HG02642 (cell line): ENCODE data around the gene STK39.
"Not testable (repeated sequence)": the region's sequence is repeated elsewhere in the genome, so short reads cannot be mapped to it uniquely, and the experiment has no call there.

Experiments
- ATAC-seq: cut with Tn5 transposase; IDR thresholded peaks from one replicate; pipeline ENCODE4 v1.9.1; 2021; ENCODE audit warnings: mild to moderate bottlenecking; ENCODE audit not compliant: unreplicated experiment, poor library complexity

STK39 gene

GRCh38 chr2:168247341-168248261 lies at the start of gene STK39:
Gene STK39, minus strand, starts transcription at chr2:168247595. Its CDS starts 160 bp downstream, at chr2:168247435.
- ATAC-seq: peak; percentile 87

- ATAC-seq: no peak
Observed at GRCh38 chr2:168295051-168295450, 47.7 kb upstream of the STK39 start.

GRCh38 chr2:168294409-168294808 lies 47.0 kb upstream of the STK39 start:
- ATAC-seq: no peak

- ATAC-seq: no peak
Observed at GRCh38 chr2:168293766-168294165, 46.4 kb upstream of the STK39 start.

DNA sequence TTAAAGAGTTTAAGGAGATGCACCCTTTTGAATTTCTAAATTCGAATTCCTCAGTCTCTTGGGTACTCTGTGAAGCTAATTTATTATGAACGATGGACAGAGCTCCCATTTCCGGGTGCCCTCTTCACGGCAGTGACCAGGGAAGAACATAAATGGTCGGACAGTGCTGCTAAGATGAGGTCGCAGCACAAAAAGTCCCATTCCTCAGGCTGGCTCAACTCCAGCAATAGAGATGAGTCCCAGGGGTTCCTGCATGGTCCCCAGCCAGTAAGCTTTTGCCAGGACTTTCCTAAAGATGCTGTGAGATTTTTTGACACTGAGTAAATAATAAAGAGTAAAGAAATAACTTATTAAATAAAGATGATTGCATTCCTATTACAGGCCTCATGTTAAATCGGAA lies 43.0 kb upstream of the STK39 start:
- ATAC-seq: no peak

GRCh38 chr2:168289880-168290279 lies 42.5 kb upstream of the STK39 start:
- no peak for ATAC-seq

- ATAC-seq: no peak
Observed at GRCh38 chr2:168286535-168286934, 39.1 kb upstream of the STK39 start.

GRCh38 chr2:168278424-168278888 lies 31.1 kb upstream of the STK39 start:
- ATAC-seq: no peak

DNA sequence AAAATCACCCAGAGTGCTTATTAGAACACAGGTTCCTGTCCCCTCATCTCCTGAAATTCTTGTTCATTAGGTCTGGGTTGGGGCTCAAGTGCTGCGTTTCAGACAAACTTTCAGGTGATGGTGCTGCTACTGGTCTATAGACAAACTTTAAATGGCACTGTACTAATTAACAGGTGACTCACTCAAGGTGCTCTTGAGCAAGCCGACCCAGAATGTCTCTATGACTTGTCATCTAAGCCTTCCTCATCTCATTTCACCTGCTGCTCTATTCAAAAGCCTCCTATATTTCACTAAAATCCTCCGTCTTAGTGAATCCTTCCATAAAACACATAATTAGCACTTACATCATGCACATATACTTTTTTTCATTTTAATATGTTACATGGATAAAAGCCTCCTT lies 29.9 kb upstream of the STK39 start:
- no peak for ATAC-seq

DNA sequence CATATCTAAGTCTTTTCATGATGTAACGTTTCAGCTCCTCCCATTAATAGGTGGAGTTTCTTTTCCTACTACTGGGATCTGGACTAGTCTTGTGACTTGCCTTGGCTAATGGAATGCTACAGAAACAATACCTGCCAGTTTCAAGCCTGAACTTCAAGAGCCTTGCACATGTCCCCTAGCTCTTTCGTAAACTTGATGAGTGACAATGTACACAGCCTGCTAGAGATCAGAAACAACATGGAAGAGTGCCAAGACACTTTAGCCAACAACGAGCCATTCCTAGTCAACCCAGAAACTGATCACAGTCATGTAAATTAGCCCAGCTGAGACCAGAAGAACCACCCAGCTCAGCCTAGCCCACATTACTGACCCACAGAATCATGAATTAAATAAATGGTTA lies 24.8 kb upstream of the STK39 start:
- ATAC-seq: no peak

- not testable (repeated sequence) for ATAC-seq
Observed at GRCh38 chr2:168262926-168263325, 15.5 kb upstream of the STK39 start.

- no peak for ATAC-seq
Observed at GRCh38 chr2:168256448-168256847, 9.1 kb upstream of the STK39 start.

- ATAC-seq: no peak
Observed at GRCh38 chr2:168255866-168256265, 8.5 kb upstream of the STK39 start.

- no peak for ATAC-seq
Observed at GRCh38 chr2:168255103-168255502, 7.7 kb upstream of the STK39 start.

- no peak for ATAC-seq
Observed at GRCh38 chr2:168254158-168254935, 7.0 kb upstream of the STK39 start.

- ATAC-seq: no peak
Observed at GRCh38 chr2:168253379-168253778, 6.0 kb upstream of the STK39 start.

DNA sequence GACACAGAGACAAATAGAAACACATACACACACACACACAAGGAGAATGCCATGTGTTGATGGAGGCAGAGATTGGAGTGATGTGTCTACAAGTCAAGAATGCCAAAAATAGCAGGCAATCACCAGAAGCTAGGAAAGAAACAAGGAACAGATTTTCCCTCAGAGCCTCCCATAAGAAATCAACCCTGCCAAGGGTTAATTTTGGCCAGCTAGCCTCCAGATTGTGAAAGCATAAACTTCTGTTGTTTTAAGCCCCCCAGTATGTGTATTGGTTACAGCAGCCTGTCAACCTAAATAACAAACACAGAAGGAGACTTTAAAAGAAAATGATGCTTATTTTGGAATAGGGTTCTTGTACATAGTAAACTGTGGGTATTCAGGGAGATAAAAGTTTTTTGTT lies 5.6 kb upstream of the STK39 start:
- ATAC-seq: no peak

GRCh38 chr2:168246483-168247340 lies 683 bp downstream of the STK39 start:
- peak; percentile 54 for ATAC-seq

- no peak for ATAC-seq
Observed at GRCh38 chr2:168246072-168246482, 1.3 kb downstream of the STK39 start.

DNA sequence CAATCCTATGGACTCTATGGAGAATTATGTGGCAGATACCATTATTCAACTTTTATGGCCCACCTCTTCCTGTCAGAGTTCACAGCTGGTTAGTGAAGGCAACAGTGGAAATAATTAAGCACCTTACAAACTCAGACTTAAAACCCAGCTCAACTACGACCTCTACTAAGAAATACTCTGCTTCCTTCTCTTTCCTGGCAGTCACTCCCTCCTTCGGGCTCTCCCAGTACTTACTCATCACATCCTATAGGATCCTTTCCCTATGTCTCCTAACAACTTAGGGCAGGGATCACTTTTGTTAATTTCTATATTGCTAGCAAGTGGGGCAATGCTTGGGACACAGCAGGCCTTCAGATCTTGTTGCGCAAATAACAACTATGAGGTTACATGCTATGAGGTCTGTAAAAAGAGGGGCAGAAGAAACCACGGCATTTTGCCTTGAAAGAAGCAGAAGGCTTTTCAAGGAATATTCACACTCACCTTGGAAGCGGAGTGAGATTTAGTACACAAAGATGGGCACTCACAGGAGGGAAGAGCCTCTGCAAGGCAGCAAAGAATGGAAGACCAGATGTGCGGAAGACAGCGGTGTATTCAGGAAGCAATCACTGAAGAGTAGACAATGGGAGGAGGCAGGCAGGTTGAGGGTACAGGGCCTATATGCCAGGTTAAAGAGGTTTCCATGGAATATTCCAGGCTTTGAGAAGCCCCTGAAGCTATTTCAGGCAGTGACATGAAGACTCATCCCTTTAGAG lies 2.1 kb downstream of the STK39 start:
- no peak for ATAC-seq
